Activated B cell treated with CpG ODN at 0.5 μM for 24 hours (primary cell): ENCODE results near the gene ADIRF. TPM values are rescaled to one million over a fixed set of nuclear protein-coding genes. Genes with fewer than 3 reads are reported as not detected.
"Not testable (repeated sequence)": the region's sequence is repeated elsewhere in the genome, so short reads cannot be mapped to it uniquely, and the experiment has no call there.

Source experiments
- ATAC-seq: fragments of 200-7000 bp; cut with Tn5 transposase; one replicate; pipeline ENCODE4 v1.10.0; 2021; ENCODE audit warnings: low read depth, mild to moderate bottlenecking, moderate library complexity
- CTCF ChIA-PET: fragments of 350-600 bp; sonication (Branson Sonifier 250); formaldehyde crosslinking; loops from one replicate; lab custom pipeline; 2021; ENCODE audit warnings: antibody characterized with exemption; lab: Charles Lee
- POLR2A ChIA-PET: fragments of 350-600 bp; sonication (Branson Sonifier 250); formaldehyde crosslinking; loops from one replicate; lab custom pipeline; 2021; ENCODE audit warnings: antibody characterized with exemption; lab: Charles Lee
- DNase-seq: peaks from one replicate; pipeline ENCODE4 v3.0.0; 2022
- H3K27ac Mint-ChIP-seq: one replicate; pipeline ENCODE4 v1.8.0; 2020; ENCODE audit warnings: mixed read lengths
- H3K27me3 Mint-ChIP-seq: one replicate; pipeline ENCODE4 v1.8.0; 2021; ENCODE audit warnings: mixed read lengths
- H3K36me3 Mint-ChIP-seq: one replicate; pipeline ENCODE4 v1.8.0; 2021; ENCODE audit warnings: low read depth, mixed read lengths
- H3K4me1 Mint-ChIP-seq: one replicate; pipeline ENCODE4 v1.8.0; 2021; ENCODE audit warnings: mixed read lengths
- H3K4me3 Mint-ChIP-seq: one replicate; pipeline ENCODE4 v1.8.0; 2020; ENCODE audit warnings: mild to moderate bottlenecking, mixed read lengths
- H3K9me3 Mint-ChIP-seq: one replicate; pipeline ENCODE4 v1.8.0; 2020; ENCODE audit warnings: mixed read lengths
- intact Hi-C: fragments of 100-400 bp; cut with micrococcal nuclease; formaldehyde crosslinking; loops from one replicate; pipeline ENCODE4 v1.15.1; 2024
- total RNA-seq: library from RNA; stranded (reverse); gene quantifications from 2 replicates; pipeline ENCODE4 v1.2.3, GENCODE V29; 2022
- TF ChIP-seq, protein P1 (sequence below): fragments of 200-600 bp; IDR thresholded peaks from one replicate; pipeline ENCODE4 v1.8.0; 2022; ENCODE audit warnings: antibody characterized with exemption, mild to moderate bottlenecking

The ADIRF gene
- total RNA-seq, 1 donor from 2014 or later, result 7.9 TPM

GRCh38 chr10:86944471-86944870 is 23.8 kb upstream of the ADIRF start:
- Mint-ChIP-seq H3K9me3 (no peaks in the 10 kb centered on the region), H3K27me3 (peaks cover 5% of the 10 kb centered on the region), H3K4me3 (no peak overlapping the region), H3K27ac (no peak overlapping the region), H3K4me1 (peaks cover 1% of the 10 kb centered on the region), H3K36me3 (no peaks in the 10 kb centered on the region)
- intact Hi-C loops, result no loop called here
- TF ChIP-seq, protein P1, sequence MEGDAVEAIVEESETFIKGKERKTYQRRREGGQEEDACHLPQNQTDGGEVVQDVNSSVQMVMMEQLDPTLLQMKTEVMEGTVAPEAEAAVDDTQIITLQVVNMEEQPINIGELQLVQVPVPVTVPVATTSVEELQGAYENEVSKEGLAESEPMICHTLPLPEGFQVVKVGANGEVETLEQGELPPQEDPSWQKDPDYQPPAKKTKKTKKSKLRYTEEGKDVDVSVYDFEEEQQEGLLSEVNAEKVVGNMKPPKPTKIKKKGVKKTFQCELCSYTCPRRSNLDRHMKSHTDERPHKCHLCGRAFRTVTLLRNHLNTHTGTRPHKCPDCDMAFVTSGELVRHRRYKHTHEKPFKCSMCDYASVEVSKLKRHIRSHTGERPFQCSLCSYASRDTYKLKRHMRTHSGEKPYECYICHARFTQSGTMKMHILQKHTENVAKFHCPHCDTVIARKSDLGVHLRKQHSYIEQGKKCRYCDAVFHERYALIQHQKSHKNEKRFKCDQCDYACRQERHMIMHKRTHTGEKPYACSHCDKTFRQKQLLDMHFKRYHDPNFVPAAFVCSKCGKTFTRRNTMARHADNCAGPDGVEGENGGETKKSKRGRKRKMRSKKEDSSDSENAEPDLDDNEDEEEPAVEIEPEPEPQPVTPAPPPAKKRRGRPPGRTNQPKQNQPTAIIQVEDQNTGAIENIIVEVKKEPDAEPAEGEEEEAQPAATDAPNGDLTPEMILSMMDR, result no peak
- ATAC-seq, result no peak
- no peak for DNase-seq
- ChIA-PET CTCF (no interaction called here), POLR2A (no interaction called here)

- TF ChIP-seq, protein P1, result no peak
- Mint-ChIP-seq H3K36me3 (no peaks in the 10 kb centered on the region), H3K4me1 (no peaks in the 10 kb centered on the region), H3K4me3 (no peak overlapping the region), H3K27me3 (peaks cover 5% of the 10 kb centered on the region), H3K27ac (no peak overlapping the region), H3K9me3 (no peaks in the 10 kb centered on the region)
- intact Hi-C loops, result no loop called here
- ATAC-seq, result no peak
- no peak for DNase-seq
- ChIA-PET POLR2A (no interaction called here), CTCF (interaction anchor here (1.4 kb wide), 1 partner anchor 21 kb away, joined by 4 read pairs; no protein-coding TSS in a partner anchor)
Observed at GRCh38 chr10:86944907-86945306, 23.4 kb upstream of the ADIRF start.

- peaks cover 5% of the 10 kb centered on the region for H3K27me3 Mint-ChIP-seq
- H3K4me1 Mint-ChIP-seq, result no peaks in the 10 kb centered on the region
- ATAC-seq (no peak), DNase-seq (no peak)
- TF ChIP-seq, protein P1, result no peak
- no peaks in the 10 kb centered on the region for H3K9me3 Mint-ChIP-seq
- H3K36me3 Mint-ChIP-seq, result no peaks in the 10 kb centered on the region
- POLR2A ChIA-PET, result no interaction called here
- intact Hi-C loops, result no loop called here
- CTCF ChIA-PET, result interaction anchor here (1.4 kb wide), 1 partner anchor 21 kb away, joined by 4 read pairs; no protein-coding TSS in a partner anchor
- no peak overlapping the region for H3K4me3 Mint-ChIP-seq
- H3K27ac Mint-ChIP-seq, result no peak overlapping the region
Observed at GRCh38 chr10:86945361-86946212, 22.7 kb upstream of the ADIRF start.

- TF ChIP-seq, protein P1, result no peak
- ATAC-seq (no peak), DNase-seq (no peak)
- intact Hi-C loops, result no loop called here
- CTCF ChIA-PET, result interaction anchor here (1.4 kb wide), 1 partner anchor 20 kb away, joined by 4 read pairs; no protein-coding TSS in a partner anchor
- Mint-ChIP-seq H3K27ac (no peak overlapping the region), H3K4me1 (no peaks in the 10 kb centered on the region), H3K36me3 (no peaks in the 10 kb centered on the region), H3K9me3 (no peaks in the 10 kb centered on the region), H3K27me3 (peaks cover 5% of the 10 kb centered on the region), H3K4me3 (no peak overlapping the region)
- POLR2A ChIA-PET, result no interaction called here
Observed at GRCh38 chr10:86946213-86947155, 21.8 kb upstream of the ADIRF start.

- H3K36me3 Mint-ChIP-seq, H3K9me3 Mint-ChIP-seq, DNase-seq, H3K27me3 Mint-ChIP-seq, ATAC-seq, POLR2A ChIA-PET, intact Hi-C loops, H3K27ac Mint-ChIP-seq, H3K4me3 Mint-ChIP-seq, H3K4me1 Mint-ChIP-seq: not testable (repeated sequence)
- CTCF ChIA-PET, result interaction anchor here (0.6 kb wide), 1 partner anchor 201 kb away, joined by 5 read pairs; no protein-coding TSS in a partner anchor
Observed at GRCh38 chr10:86947806-86948205, 20.5 kb upstream of the ADIRF start.
